SK-N-SH (cell line): ENCODE data around the gene DND1. TPM values are rescaled to one million over a fixed set of nuclear protein-coding genes. Genes with fewer than 3 reads are reported as not detected.
A peak's percentile ranks its signal among the peaks of the same experiment; 100 is the strongest.
"Not testable (repeated sequence)": the region's sequence is repeated elsewhere in the genome, so short reads cannot be mapped to it uniquely, and the experiment has no call there.

Experiments
- CTCF ChIA-PET: fragments of 300-600, 350-600 bp; formaldehyde crosslinking; extraction: SDS; loops from one replicate; lab custom pipeline; 2021; lab: Yijun Ruan, JAX
- POLR2A ChIA-PET: fragments of 350-600 bp; sonication (Branson Sonifier 250); formaldehyde crosslinking; extraction: SDS; loops from one replicate; lab custom pipeline; 2020; ENCODE audit warnings: antibody characterized with exemption, inconsistent platforms; lab: Yijun Ruan, JAX
- DNase-seq: peaks from one replicate; pipeline ENCODE4 v3.0.0; 2012
- H2AFZ ChIP-seq: fragments of 200-600 bp; sonication (generic); 2 replicates; pipeline ENCODE4 v1.8.1; 2016; ENCODE audit warnings: antibody characterized with exemption, mild to moderate bottlenecking, low read depth
- H3F3A ChIP-seq: fragments of 200-600 bp; sonication (generic); replicated peaks from 2 replicates; pipeline ENCODE3; 2016; ENCODE audit warnings: antibody characterized with exemption, mild to moderate bottlenecking; ENCODE audit not compliant: insufficient read depth
- H3K27ac ChIP-seq, 2 experiments: fragments of 200-500 bp in 1 of 2; fragments of 200-600 bp in 1 of 2; sonication (Bioruptor generic) in 1 of 2; sonication (generic), shearing (Covaris generic) in 1 of 2; 2 replicates each; pipeline versions ENCODE4 v1.5.1 to v1.6.1; 2014 to 2016; ENCODE audit warnings: low read depth in 2 of 2, inconsistent platforms in 1 of 2, low read length in 1 of 2, mild to moderate bottlenecking in 1 of 2, mixed read lengths in 1 of 2
- H3K27me3 ChIP-seq: fragments of 200-600 bp; sonication (generic), shearing (Covaris generic); 2 replicates; pipeline ENCODE4 v1.6.1; 2016; ENCODE audit warnings: mixed run types; ENCODE audit not compliant: insufficient read depth
- H3K36me3 ChIP-seq, 2 experiments: fragments of 200-500 bp in 1 of 2; fragments of 200-600 bp in 1 of 2; sonication (Bioruptor generic) in 1 of 2; sonication (generic) in 1 of 2; replicated peaks in 1 of 2; 2 replicates each; pipeline versions ENCODE3 to v1.5.1; 2014 to 2016; ENCODE audit warnings: low read length in 1 of 2, mild to moderate bottlenecking in 1 of 2; ENCODE audit not compliant: insufficient read depth in 2 of 2, control insufficient read depth in 1 of 2
- H3K4me1 ChIP-seq, 2 experiments: fragments of 200-500 bp in 1 of 2; fragments of 200-600 bp in 1 of 2; sonication (Bioruptor generic) in 1 of 2; sonication (generic), shearing (Covaris generic) in 1 of 2; 2 replicates each; pipeline versions ENCODE4 v1.5.1 to v1.6.1; 2014 to 2016; ENCODE audit warnings: low read depth in 1 of 2, low read length in 1 of 2, mixed run types in 1 of 2; ENCODE audit not compliant: insufficient read depth in 2 of 2, control insufficient read depth in 1 of 2
- H3K4me2 ChIP-seq: fragments of 200-600 bp; sonication (generic), shearing (Covaris generic); 2 replicates; pipeline ENCODE4 v1.6.1; 2017; ENCODE audit warnings: mixed run types
- H3K4me3 ChIP-seq, 2 experiments: fragments of 200-500 bp in 1 of 2; fragments of 200-600 bp in 1 of 2; sonication (Bioruptor generic) in 1 of 2; sonication (generic), shearing (Covaris generic) in 1 of 2; 2 replicates each; pipeline versions ENCODE4 v1.5.1 to v1.8.1; 2014 to 2016; ENCODE audit warnings: low read depth in 2 of 2, inconsistent platforms in 1 of 2, low read length in 1 of 2, mild to moderate bottlenecking in 1 of 2, mixed read lengths in 1 of 2, moderate library complexity in 1 of 2
- H3K79me2 ChIP-seq: fragments of 200-600 bp; sonication (generic); 2 replicates; pipeline ENCODE4 v1.8.1; 2017; ENCODE audit warnings: mild to moderate bottlenecking; ENCODE audit not compliant: insufficient read depth
- H3K9ac ChIP-seq: fragments of 200-600 bp; sonication (generic); 2 replicates; pipeline ENCODE4 v1.6.1; 2017; ENCODE audit warnings: mixed run types
- H3K9me2 ChIP-seq: fragments of 200-600 bp; sonication (generic); 2 replicates; pipeline ENCODE4 v1.6.1; 2017; ENCODE audit warnings: mixed run types
- H3K9me3 ChIP-seq: fragments of 200-600 bp; sonication (generic); 2 replicates; pipeline ENCODE4 v1.6.1; 2017; ENCODE audit warnings: mixed run types, mild to moderate bottlenecking, moderate library complexity
- H4K20me1 ChIP-seq: fragments of 200-600 bp; sonication (generic); 2 replicates; pipeline ENCODE4 v1.6.1; 2017; ENCODE audit warnings: mild to moderate bottlenecking, mixed run types; ENCODE audit not compliant: insufficient read depth
- MXI1 ChIP-seq: IDR thresholded peaks from 2 replicates; pipeline ENCODE4 v1.6.1; 2012; ENCODE audit warnings: mild to moderate bottlenecking, low read depth, low read length, improper control_type of control experiment
- POLR2AphosphoS5 ChIP-seq: IDR thresholded peaks from 2 replicates; pipeline ENCODE4 v1.6.1; 2012; ENCODE audit warnings: low read depth, low read length
- WGBS: methylation state at CpG from one replicate; pipeline ENCODE4 v1.1.6; 2017; ENCODE audit warnings: low lambda C conversion rate; 5-methylcytosine and 5-hydroxymethylcytosine counted together
- polyA plus RNA-seq, 3 experiments: library from polyadenylated mRNA; depleted of rRNA; stranded (reverse); fragments of >200 nt; gene quantifications; 2 replicates each; pipeline ENCODE4 v1.2.3, GENCODE V29; 2012

DND1 gene
- polyA plus RNA-seq (2012; rRNA removed) = 1.2 and 2.1 TPM in 2 replicates
- 0.30 and 0.52 TPM in 2 replicates for polyA plus RNA-seq (2012; cell fraction: cytosol; rRNA removed)
- 12.2 and 14.4 TPM in 2 replicates for polyA plus RNA-seq (2012; cell fraction: nucleus; rRNA removed)

GRCh38 chr5:140673187-140673976 lies at the start of gene DND1:
TSS of gene DND1 (minus strand) at chr5:140673576. CDS start at chr5:140673542, 34 bp downstream.
- H3K4me2 ChIP-seq = no peak within 1 kb of the TSS
- H3K9me2 ChIP-seq = no peaks in the 10 kb centered on the region
- H3K27ac ChIP-seq = no peak within 1 kb of the TSS; a peak in 1 of 4 replicates
- no peaks in the 10 kb centered on the region for H3K27me3 ChIP-seq
- ChIA-PET POLR2A (interaction anchor here (1.5 to 2.6 kb wide), 2 partner anchors 9 to 18 kb away, joined by 4 to 11 read pairs; partner anchors contain the start of genes HARS1, HARS2 and WDR55), CTCF (interaction anchor here (2.2 kb wide), 1 partner anchor 13 kb away, joined by 5 read pairs; no protein-coding TSS in a partner anchor)
- no peaks in the 10 kb centered on the region for H4K20me1 ChIP-seq
- H3K4me1 ChIP-seq = no peaks in the 10 kb centered on the region
- H3K9me3 ChIP-seq = no peaks in the 10 kb centered on the region
- H3K9ac ChIP-seq = no peak within 1 kb of the TSS
- WGBS = 93% methylated on average over 42 of the region's 45 CpGs
- peaks cover 38 to 90% of the 10 kb centered on the region in 2 experiments for H3K36me3 ChIP-seq
- H3K4me3 ChIP-seq = no peak within 1 kb of the TSS
- no peak within 1 kb of the TSS for H2AFZ ChIP-seq
- peaks cover 3% of the 10 kb centered on the region for H3F3A ChIP-seq
- peaks cover 3% of the 10 kb centered on the region; the same call in 1 of the 2 replicates for H3K79me2 ChIP-seq
- DNase-seq = peak; percentile 55
- TF ChIP-seq MXI1 = no peak
- 0 out of 2 replicates have a peak, but pooled peaks have one; percentile 7 for TF ChIP-seq POLR2AphosphoS5
- TF ChIP-seq, all 33 proteins: peak for 1

GRCh38 chr5:140721395-140721794 lies 48.0 kb upstream of the DND1 start:
- H3K4me2 ChIP-seq, H3K9ac ChIP-seq, H3K9me3 ChIP-seq, H3K36me3 ChIP-seq, DNase-seq, H2AFZ ChIP-seq, POLR2A ChIA-PET, H3K9me2 ChIP-seq, H3K4me1 ChIP-seq, H3K27me3 ChIP-seq, H3K4me3 ChIP-seq, H3K27ac ChIP-seq, H3K79me2 ChIP-seq, H4K20me1 ChIP-seq: not testable (repeated sequence)
- WGBS = 64% methylated on average over 5 of the region's 5 CpGs
- peaks cover 16% of the 10 kb centered on the region for H3F3A ChIP-seq
- CTCF ChIA-PET = interaction anchor here (1.0 to 3.0 kb wide), 9 partner anchors 11 to 370 kb away, joined by 3 to 20 read pairs (median 6); partner anchors contain the start of genes IK and NDUFA2

- H3K9me3 ChIP-seq, H4K20me1 ChIP-seq, DNase-seq, H3K36me3 ChIP-seq, POLR2A ChIA-PET, H3K79me2 ChIP-seq, H3K4me2 ChIP-seq, H3K27ac ChIP-seq, H3K9me2 ChIP-seq, H3K4me1 ChIP-seq, H3K9ac ChIP-seq, H3K27me3 ChIP-seq: not testable (repeated sequence)
- CTCF ChIA-PET = interaction anchor here (0.6 to 3.0 kb wide), 24 partner anchors 9 to 648 kb away, joined by 3 to 20 read pairs (median 3); partner anchors contain the start of genes IK and NDUFA2
- Histone ChIP-seq H3K4me3 (peak overlapping the region in 1 of 2 experiments; percentile 36; a peak in 2 of 4 replicates), H3F3A (peaks cover 16% of the 10 kb centered on the region), H2AFZ (peak overlapping the region; percentile 76)
- 33% methylated on average over 6 of the region's 6 CpGs for WGBS
These were observed 47.4 kb upstream of the DND1 start for GRCh38 chr5:140720738-140721137.
